Astrocyte of the spinal cord (primary cell): ENCODE measurements around the gene FSIP1.

Experiments used
- DNase-seq: peaks from one replicate; pipeline ENCODE4 v3.0.0; 2011; ENCODE audit warnings: low read depth, low spot score
- H3K4me3 ChIP-seq: 2 replicates; pipeline ENCODE4 v1.5.1; 2011; ENCODE audit warnings: low read depth, mild to moderate bottlenecking, low read length, moderate library complexity
- in situ Hi-C: cut with HindIII; loops from 2 replicates; pipeline ENCODE4 v1.10.0; 2017; ENCODE audit warnings: low sequenced_read_pairs
- TF ChIP-seq, protein P1 (sequence below): IDR thresholded peaks from 2 replicates; pipeline ENCODE4 v1.5.1; 2012; ENCODE audit warnings: low read depth, mild to moderate bottlenecking, low read length, inconsistent platforms

Gene FSIP1

DNA sequence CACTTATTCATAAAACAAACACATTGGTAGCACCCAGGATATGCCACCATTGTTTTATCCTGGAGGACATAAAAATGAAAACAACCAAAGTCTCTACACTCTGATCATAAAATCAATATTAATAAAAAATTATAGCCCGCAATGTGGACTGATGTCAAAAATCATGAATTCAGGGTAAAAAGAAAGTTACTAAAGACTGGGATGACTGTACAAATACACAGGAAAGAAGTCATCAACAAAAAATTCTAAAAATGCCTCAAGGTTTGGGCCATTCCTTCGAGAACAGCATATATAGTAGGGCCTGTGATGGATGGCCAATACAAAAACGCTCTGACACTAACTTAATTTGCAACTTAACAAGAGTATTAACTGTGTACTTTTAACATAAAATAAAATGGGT is 125.0 kb downstream of the FSIP1 start:
- H3K4me3 ChIP-seq, result no peak overlapping the region
- TF ChIP-seq, protein P1, sequence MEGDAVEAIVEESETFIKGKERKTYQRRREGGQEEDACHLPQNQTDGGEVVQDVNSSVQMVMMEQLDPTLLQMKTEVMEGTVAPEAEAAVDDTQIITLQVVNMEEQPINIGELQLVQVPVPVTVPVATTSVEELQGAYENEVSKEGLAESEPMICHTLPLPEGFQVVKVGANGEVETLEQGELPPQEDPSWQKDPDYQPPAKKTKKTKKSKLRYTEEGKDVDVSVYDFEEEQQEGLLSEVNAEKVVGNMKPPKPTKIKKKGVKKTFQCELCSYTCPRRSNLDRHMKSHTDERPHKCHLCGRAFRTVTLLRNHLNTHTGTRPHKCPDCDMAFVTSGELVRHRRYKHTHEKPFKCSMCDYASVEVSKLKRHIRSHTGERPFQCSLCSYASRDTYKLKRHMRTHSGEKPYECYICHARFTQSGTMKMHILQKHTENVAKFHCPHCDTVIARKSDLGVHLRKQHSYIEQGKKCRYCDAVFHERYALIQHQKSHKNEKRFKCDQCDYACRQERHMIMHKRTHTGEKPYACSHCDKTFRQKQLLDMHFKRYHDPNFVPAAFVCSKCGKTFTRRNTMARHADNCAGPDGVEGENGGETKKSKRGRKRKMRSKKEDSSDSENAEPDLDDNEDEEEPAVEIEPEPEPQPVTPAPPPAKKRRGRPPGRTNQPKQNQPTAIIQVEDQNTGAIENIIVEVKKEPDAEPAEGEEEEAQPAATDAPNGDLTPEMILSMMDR, result no peak
- DNase-seq, result peak; percentile 71
- in situ Hi-C loops, result no loop called here

DNA sequence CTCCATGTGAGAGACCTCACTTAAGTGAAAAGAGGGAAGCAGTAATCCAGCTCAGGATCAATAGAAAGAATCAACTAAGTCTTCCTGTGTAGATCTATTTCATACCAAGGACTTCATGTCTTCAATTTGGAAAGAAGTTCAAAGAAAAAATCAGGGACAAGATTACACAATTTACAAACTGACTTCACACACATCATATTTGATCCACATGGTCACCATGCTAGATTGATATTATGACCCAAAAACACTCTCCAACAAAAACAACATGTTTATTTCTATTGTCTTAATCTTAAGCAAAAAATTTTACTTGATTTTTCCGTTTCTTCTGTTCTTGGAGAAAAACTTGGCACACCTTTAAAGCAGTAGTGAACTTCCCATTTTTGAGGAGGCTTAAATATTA is 125.5 kb downstream of the FSIP1 start:
- H3K4me3 ChIP-seq, result no peak overlapping the region
- in situ Hi-C loops, result no loop called here
- no peak for DNase-seq
- TF ChIP-seq, protein P1, result no peak

DNA sequence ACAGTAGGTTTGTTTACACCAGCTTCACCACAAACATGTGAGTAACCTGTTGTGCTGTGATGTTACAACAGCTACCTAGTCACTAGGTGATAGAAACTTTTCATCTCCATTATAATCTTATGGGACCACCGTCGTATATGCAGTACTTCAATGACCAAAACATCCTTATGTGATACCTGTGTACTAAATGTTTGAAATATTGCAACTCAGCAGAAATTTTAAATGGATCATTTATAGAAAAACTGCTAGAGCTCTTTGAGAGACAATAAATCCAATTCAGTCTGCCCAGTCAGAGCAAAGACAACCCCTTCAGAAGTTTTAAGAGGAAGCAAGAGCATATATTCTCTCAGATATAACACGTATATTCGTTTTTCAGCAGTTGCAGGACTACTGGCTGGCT is 128.3 kb downstream of the FSIP1 start:
- in situ Hi-C loops, result no loop called here
- TF ChIP-seq, protein P1, result no peak

DNA sequence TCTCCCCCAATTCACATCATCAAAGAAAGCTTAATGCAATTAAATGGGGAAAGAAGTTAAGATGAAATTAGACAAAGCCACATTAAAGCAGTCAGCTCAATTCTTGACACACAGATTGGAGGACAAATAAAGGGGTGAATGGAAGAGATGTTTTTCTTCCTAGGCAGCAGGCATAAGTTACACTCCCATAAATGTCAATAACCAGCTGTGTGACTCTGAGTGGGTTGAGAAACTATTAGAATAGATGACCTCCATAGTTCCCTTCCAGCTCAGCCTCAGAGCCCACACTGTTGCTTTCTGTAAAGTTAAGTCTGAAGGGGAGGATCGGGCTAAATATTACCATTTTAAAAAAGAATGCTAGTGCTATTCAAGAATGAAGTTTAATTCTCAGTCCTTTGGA is 130.8 kb downstream of the FSIP1 start:
- no peak overlapping the region for H3K4me3 ChIP-seq
- TF ChIP-seq, protein P1, result no peak
- in situ Hi-C loops, result no loop called here
- no peak for DNase-seq

More for the DNA sequence above, 128.3 kb downstream of the FSIP1 start:
- no peak for DNase-seq
- no peak overlapping the region for H3K4me3 ChIP-seq

DNA sequence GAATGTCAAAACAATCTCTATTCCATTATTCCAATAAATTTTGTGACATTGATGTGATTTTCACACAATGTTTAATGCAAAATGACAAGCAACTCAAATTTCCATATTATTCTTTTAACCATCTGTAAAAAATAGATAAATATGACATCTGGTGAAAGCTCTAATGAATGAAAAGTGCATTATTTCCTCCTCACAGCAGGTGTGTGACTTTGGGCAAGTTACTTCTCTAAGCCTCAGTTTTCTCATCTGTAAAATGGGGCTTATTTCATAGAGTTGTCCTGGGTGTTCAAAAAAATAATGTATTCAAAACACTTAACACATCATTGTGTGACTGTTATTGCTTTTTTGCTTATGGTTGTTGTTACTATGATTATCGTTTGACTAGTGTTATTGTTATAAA is 131.3 kb downstream of the FSIP1 start:
- no peak for DNase-seq
- in situ Hi-C loops, result no loop called here
- TF ChIP-seq, protein P1, result no peak
- H3K4me3 ChIP-seq, result no peak overlapping the region

DNA sequence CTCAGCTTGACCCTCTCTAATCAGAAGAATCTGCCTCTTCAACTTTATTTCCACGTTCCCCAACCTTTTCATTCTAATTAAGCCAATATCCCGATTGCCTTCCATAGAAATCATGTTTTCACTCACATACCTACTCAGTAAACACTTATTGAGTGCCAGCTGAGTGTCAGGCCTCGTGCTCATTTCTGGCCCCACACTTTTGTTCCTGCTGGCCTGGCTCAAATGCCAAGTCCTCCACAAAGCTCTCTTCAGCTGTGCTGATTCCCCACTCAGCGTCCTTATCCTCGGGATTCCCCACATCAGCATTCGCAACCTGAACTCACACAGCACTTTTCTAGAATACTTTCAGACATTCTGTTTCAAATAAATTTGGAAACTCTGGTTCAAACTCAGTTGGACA is 132.9 kb downstream of the FSIP1 start:
- in situ Hi-C loops, result no loop called here
- H3K4me3 ChIP-seq, result no peak overlapping the region
- TF ChIP-seq, protein P1, result no peak

DNA sequence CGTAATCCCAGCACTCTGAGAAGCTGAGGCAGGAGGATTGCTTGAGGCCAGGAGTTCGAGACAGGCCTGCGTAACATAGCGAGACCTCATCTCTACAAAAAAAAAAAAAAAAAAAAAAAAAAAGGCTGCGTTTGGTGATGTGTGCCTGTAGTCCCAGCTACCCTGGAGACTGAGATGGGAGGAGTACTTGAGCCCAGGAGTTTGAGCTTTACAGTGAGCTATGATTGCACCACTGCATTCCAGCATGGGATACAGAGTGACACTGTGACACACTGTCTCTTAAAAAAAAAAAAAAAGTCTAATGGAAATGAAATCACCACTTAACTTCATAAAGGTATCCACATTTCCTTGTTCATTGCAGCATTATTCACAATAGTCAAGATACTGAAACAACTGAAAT is 136.2 kb downstream of the FSIP1 start:
- TF ChIP-seq, protein P1, result no peak
- in situ Hi-C loops, result no loop called here
- no peak for DNase-seq
- H3K4me3 ChIP-seq, result no peak overlapping the region

More for the DNA sequence above, 132.9 kb downstream of the FSIP1 start:
- DNase-seq, result no peak
